ENCODE results near the gene S100A14.

S100A14 gene

DNA sequence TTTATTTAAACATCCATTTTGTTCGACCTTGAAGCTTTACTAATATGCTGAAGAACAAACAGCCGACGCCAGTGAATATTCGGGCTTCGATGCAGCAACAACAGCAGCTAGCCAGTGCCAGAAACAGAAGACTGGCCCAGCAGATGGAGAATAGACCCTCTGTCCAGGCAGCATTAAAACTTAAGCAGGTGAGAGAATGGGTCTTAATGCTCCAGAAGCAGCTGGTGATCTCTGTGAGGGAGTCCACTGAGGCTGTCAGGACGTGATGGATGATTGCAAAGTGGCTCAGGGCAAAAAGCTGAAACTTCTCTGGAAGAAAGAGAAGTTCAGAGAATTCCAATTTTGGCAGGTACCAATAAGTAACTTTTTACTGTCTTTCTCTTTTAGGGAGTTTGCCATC, 22.1 kb upstream of the S100A14 start:
- no peak for DNase-seq

DNA sequence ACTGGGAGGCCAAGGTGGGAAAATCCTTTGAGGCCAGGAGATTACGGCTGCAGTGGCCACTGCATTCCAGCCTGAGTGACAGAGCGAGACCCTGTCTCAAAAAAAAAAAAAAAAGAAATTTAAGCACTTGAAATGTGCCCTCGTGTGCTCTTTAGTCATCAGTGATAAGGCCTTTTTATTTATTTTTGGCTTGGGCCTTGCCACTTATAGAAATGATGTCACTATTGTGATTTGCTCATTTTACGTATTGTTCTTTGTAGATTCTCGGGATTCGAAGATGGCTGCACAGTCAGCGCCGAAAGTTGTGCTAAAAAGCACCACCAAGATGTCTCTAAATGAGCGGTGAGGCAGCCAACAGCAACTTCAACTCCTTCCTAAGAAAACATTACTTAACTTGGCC, 20.2 kb upstream of the S100A14 start:
- no peak for DNase-seq

DNA sequence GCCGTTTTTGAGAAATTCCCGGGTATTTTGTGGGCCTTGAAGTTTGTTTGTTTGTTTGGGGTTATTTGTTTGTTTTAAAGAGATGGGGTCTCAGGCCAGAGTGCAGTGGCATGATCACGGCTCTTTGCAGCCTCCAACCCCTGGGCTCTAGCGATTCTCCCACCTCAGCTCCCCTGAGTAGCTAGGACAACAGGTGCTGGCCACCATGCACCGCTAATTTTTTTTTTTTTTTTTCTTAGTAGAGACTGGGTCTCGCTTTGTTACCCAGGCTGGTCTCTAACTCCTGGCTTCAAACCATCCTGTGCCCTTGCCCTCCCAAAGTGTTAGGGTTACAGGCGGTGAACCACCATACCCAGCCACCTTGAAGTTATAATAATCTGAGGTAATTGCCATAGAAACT, 19.7 kb upstream of the S100A14 start:
- DNase-seq = no peak

DNA sequence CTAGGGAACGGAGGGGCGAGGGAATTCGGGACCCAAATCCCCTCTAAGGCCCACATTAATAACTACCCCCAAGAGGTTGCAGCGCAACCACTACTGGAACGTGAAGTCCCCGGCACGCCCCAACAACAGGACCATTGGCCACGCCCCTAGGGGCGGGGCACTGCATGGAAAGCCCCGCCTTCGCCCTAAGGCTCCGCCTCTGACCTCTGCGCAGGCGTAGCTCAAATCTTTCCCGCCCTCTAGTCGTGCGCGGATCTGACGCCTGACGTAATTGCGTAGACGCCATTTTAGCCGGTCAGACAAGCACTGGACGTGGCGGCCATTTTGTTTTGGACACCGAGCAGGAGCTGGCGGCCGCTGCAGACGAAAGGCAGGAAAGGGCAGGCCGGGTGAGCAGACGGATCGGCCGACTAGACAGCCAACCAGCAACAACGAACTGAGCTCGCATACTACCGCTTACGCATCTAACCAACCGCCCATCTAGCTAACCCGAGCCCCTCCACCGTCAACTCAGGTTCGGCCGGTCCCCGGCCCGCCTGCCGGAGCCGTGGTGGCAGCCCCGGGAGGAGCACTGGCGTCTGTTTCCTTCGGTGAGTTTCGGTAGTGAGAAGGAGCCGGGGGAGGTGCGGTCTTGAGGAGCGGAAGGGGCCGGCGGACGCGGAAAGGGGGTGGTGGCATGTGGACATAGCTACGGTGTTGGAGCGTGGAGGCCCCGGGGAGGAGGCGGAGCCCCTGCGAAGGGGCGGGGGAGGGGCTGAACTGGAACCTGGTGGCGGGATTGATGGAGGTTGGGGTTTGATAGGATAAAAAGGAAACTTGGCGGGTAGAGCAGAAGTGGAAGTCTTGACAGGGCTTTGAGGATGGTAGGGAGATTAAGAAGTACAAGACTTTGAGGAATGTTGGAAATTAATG, 17.9 kb upstream of the S100A14 start, which contains the start of gene CHTOP:
CHTOP (plus strand) TSS at position 313 of the 912 bp plus-strand sequence. CDS start 2,523 bp downstream, outside the sequence.
- peak; percentile 91 for DNase-seq

DNA sequence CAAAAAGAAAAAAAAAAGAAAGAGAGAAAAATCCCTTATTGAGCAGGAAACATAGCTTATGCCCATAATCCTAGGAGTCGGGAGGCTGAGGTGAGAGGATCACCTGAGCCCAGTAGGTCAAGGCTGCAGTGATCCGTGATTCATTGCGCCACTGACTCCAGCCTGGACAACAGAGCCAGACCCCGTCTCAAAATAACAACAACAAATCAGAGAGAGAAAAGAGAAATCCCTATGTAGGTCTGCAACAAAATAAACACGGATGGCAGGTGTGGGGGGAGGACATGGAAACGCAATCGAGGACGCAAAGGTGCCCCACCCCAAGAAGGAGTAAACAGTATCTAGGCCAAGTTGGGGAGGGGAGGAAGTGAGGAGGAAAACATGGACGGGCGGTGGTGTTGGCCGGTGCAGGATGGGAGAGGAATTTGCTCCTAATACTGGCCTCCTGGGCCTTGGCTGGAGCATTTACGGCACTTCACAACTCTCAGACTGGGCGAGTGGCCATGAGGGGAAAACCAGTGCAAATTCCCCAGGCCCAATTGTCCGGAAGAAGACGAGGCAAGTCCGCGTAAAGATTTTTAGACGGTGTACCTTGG, 17.1 kb upstream of the S100A14 start:
- DNase-seq = no peak

DNA sequence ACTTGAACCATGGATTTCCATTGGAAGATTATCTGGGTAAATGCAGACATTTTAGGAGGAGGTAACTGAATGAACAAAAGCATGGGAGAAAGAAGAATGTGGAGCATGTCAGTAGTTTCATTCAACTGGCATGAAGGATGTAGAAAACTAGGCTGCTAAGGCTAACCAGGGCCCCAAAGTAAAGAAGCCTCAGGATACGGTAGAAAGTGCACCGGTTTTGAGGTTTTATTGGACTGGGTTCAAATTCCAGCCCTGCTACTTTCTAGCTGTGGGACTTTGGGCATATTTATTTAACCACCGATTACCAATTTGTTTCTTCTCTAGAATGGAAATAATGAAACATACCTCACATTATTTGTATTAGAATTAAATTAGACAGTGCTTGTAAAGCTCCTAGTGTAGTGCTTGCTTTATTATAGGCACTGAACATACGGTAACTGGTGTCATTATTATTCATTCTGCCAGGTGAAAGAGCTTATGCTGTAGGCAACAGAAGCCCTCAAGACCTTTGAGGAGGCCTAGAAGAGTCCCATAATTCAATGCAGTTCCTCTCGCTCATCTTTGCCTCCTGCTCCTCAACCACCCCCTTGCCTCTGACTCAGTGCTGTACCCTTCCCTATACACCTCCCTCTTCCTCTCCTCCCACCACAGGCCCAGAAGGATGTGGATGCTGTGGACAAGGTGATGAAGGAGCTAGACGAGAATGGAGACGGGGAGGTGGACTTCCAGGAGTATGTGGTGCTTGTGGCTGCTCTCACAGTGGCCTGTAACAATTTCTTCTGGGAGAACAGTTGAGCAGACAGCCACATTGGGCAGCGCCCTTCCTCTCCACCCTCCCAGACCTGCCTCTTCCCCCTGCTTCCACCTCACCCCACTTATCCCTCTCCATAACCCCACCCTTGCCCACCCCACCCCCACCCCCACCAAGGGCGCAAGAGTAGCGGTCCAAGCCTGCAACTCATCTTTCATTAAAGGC, 15.2 kb upstream of the S100A14 start:
- no peak for DNase-seq

DNA sequence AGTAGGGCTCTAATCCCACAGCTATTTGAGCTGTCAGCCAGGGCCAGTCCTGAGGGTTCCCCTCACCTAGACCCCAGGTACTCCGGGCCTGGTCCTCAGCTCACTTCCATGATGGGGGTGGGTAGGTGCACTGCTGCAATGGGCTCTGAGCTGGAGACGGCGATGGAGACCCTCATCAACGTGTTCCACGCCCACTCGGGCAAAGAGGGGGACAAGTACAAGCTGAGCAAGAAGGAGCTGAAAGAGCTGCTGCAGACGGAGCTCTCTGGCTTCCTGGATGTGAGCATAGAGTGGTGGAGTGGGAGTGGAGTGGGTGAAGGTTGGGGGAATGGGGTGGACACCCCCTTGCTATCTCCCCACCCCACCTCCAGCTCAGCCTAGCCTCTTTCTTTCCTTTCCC, 14.3 kb upstream of the S100A14 start:
- no peak for DNase-seq

DNA sequence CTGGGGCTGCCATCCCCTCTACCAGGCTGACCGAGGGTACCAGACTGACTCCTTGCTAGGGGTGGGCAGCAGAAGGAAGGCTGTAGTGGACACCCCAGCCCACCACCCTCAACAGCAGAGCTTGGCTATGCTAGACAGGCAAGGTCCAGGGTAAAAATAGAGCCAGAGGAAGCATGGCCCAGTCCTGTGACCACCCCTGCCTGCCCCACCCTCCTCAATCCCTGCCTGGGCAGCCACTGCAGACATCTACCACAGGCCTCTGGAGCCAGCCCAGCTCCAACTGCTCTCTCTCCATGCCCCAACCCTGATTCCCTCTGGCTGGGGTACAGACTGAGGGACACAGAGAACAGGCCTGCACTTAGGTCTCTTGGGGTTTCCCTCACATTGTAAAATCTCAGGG, 13.8 kb upstream of the S100A14 start:
- DNase-seq = no peak

DNA sequence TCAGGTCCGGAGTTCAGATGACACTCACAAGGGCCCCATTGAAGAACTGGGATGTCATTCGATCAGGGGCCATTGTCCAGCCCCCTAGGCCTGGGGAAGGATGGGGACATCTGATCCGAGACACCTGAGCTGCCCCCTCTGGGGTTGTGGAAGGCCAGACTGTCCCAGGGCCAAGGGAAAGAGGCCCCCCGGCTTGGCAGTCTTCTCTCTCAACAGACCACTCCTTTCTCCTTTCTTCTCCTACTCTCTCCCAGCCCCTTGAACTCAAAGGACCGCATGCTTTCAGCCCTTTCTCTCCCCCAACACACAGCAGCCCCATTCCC, 13.2 kb upstream of the S100A14 start:
- DNase-seq = no peak

DNA sequence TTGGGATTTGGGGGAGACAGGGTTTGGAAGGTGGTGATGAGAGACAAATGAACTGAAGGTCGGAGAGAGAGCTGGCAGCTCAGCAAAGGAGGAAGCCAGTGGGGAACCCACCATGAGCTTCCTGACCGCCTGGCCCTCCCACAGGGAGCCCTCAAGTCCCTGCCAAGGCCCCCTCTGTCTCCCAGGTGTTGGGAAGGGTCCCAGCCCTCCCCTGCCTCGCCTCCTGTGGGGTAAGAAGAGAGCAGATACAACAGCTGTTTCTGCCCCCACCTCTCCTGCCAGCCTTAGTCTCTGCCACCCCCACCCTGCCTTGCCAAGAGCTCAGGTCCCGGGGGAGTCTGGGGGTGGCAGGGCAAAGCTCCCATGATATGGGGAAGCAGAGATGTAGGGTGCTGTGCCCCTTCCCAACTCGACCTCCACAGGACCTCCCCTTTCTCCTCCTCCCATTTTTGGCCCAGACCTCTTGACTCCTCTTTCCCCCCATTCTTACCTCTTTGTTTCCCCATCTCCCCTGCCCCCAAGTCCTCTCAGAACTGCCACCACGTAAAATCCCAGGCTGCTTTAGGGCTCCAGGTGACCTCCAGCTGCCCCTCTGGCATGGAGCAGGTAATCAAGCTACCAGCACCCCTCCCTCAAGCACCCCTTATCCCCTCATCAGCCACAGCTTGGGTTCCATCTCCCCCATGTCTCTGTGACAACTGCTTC, 12.7 kb upstream of the S100A14 start:
- DNase-seq = no peak

DNA sequence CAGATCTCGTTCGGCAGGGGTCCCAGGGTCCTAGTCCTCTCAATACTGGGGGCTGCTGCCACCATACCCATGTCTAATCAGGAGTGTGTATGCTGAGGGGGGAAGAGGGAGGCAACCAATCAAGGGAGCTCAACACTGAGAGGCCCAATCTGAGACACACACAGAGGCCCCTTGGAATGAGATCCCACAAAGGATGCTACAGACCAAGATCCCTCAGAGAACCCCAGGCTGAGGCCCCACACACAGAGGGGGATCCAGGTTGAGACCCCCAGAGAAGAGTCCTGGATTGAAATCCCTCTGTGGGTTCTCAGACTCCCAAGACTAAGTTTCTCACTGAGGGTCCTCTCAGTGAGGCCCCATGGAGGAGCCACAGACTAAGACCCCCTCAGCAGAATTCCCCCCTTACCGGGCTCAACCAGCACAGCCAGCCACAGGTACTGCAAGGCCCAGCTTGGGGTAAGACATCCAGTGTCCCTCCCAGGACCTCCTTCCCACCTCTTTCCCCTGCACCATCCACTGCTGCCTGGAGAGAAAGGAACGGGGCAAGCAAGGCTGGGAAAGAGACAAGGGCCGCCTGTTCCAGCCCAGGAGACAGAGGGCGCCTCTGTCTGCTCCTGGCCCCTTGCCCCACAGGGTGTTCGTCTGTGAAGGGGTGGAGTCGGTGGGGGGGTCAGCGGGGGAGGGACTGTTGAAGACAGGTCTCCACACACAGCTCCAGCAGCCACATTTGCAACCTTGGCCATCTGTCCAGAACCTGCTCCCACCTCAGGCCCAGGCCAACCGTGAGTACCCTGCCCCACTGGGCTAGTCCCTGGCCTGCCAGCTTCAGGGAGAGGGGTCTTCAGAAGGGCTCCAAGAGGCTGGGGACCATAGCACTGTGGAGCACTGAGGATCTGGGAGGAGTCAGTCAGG, 11.8 kb upstream of the S100A14 start, which contains the start of gene S100A1:
S100A1 (plus strand) TSS at position 720 of the 912 bp plus-strand sequence. CDS start 2,088 bp downstream, outside the sequence.
- no peak for DNase-seq

DNA sequence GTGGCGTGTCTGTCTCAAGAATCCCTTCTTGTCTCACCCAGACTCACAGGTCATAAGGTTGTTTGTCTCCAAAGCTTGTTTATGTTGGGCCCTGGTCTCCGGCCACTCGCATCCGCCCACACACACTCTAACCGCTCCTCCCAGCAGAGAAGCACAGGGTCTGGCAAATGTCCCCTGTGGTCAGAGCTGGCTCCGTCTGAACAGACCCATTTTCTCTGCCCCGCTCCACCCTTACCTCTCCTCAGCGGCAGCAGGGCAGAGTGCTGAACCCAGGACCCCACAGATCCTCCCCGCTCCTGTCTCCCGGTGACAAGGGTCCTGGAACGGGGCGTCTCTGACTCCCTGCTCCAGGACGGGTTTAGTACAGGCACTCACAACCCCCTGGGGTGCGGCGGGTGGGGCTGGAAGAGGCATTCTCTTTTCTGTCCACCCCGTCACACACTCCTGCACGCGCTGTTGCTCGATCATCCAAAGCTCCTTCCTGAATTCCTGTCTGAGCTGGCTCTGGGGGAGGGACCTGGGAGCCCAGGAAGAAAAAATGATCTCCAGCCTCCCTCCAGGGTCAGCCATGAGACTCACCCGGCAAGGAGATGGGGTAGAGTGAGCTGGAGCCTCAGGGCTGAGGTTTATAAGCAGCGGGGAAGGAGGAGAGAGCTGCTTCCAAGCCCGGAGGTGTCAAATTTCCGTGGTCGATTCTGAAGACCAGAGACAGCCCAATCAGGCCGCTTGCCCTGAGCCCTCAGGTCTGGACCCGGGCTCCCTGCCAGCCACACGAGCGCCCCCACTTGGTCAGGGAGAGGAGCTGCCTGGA, 11.0 kb upstream of the S100A14 start, which contains the start of gene S100A13:
S100A13 (minus strand) TSS at position 602 of the 811 bp plus-strand sequence. CDS start 1,033 bp downstream, outside the sequence.
- no peak for DNase-seq

DNA sequence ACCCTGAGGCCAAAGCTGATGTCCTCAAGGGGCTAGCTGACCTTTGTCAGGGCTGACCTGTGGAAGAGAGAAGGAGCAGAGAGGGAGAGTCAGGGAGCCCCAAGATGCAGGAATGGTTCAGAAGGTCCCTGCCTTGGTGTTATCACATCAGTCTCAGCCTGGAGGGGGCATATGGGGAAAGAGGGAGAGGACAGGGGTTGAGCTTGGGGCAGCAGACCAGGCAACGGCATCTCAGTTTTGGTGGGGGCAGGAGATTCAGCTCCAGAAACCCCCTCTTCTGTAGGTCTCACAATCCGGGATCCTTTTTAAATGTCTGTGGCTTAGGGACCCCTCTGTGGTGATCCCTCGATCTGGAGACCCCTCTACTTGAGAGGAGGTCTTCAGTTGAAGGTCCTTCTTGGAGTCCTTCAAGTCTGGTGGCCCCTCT, 10.4 kb upstream of the S100A14 start:
- no peak for DNase-seq

DNA sequence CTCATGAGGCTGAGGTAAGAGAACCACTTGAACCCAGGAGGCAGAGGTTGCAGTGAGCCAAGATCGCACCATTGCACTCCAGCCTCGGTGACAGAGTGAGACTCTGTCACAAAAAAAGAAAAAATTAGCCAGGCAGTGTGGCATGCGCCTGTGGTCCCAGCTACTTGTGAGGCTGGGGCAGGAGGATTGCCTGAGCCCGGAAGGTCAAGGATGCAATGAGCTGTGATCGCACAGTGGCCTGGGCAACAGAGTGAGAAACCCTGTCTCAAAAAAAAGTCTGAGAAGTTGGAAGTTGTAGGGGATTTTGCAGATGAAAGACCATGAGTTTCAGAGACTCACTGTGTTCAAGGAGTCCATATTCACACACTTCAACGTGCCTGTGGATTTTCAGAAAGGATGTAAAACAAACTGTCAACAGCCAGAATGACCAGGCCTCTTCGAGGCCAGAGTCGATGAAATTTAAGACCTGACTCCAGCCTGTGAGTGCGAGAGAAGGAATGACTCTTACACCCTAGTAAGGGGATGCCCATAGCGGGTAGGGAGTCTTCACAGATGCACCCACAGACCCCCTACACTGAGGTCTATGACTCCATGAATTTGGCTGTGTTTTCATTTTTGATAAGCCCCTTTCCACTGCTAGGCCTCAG, 9.0 kb upstream of the S100A14 start:
- DNase-seq = no peak

DNA sequence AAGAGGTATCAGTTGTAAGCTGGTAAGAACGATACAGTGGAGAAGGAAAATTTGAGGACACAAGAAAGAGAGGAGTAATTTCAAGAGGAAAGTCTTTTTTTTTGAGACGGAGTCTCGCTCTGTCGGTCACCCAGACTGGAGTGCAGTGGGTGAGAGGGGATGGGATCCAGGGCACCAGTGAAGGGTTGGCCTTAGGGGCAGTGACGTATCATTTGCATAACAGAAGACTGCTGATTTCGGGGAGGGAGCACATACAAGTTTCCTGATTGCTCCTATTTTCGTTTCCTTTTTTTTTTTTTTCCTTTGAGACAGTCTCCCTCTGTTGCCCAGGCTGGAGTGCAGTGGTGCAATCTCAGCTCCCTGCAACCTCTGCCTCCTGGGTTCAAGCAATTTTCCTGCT, 7.0 kb upstream of the S100A14 start:
- no peak for DNase-seq

DNA sequence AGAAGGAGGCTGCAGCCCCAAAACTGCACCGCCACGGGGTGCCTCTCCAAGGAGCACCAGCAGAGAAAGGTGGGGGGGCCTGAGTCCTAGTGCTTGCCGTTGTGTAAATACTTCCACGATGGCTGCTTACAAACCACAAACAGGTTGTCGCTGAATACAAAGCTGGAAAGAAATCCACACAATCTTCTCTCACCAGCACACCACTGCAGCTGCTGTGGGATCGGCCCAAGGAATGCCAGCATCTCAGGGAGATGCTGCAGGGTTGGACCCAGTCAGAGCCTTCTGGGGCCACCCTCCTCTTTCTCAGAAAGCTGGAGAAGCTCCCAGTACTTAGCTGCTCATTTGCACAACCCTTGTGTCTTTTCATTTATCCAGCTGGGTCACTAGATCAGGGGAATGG, 3.0 kb upstream of the S100A14 start:
- no peak for DNase-seq

DNA sequence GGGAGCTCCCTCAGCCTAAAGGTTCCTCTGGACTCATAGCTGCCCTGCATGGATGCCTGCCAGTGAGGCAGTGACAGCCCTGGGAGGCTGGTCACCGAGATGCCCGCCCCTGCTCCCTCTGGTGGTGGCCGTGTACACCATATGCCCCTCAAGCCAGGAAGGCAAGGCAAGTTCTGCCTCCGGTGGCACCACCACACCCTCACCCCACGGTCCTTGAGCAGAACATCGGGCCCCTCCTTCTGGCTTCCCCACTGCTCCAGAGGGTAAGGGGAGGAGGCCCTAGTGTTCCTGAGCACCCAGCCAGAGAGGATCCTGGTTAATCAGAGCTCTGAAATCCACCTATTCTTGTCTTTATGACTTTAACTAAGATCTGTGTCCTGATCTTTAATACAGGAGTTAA, 1.5 kb upstream of the S100A14 start:
- DNase-seq = peak; percentile 33 to 61

DNA sequence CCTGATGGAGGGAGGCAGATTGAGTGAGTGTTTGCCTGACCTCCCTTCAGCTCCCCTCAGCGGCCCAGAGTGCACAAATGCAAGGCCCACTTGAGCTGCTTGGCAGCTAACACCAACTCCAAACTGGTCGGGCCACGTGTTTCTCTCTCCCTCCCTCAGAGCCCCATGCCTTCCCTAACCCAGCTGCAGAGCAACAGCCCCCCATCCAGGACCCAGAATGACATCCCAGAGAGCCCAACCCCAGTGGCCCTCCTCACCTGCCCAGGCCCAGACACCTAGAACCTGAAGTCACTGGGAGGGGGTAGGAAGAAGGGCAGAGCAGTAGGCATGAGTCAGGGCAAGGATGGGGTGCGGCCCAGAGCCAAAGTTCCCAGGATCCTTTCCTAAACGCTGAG, 789 bp upstream of the S100A14 start:
- no peak for DNase-seq

DNA sequence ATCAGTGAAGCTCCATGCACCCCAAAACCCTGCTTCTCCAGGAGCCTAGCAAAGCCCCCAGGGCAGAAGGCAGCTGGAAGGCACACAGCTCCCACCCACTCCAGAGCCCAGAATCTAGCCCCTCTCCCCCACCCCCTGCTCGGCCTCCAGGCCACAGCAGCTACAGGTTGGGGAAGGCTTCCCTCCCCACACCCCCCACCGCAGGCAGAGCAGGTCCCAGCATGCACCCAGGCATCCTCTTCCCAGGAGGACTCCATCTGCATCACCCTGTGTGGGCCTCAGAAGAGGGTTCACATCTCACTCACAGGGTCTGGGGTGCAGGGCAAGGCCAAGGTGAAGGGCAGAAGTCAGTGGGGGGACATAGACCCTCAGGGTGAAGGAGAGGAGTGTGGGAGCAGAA, 719 bp downstream of the S100A14 start:
- no peak for DNase-seq

DNA sequence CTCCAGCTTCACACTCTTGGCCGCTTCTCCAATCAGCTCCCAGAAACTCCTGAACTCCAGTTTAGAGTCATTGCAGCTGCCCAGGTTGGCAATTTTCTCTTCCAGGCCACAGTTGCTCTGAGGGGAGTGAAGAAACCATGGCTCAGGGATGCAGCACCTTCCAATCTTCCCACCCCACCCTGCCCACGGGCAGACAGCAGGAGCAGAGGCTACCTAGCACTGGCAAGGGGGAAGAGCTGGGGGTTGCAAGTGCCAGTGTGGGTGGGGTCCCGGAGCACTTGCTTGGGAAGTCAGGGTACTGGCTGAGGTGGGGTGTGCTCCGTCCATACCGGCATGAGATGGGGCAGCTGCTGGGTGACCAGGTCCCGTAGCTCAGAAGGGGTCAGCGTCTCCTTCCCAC, 1.2 kb downstream of the S100A14 start:
- DNase-seq = no peak

Data from AML-193 (cell line).